Nucleus accumbens (tissue), 56 donors: Measurements from ENCODE around the gene SYTL3.
"Not testable (repeated sequence)": the region's sequence is repeated elsewhere in the genome, so short reads cannot be mapped to it uniquely, and the experiment has no call there.

Experiments
- DNase-seq, 56 donors: peaks; one replicate each; lab custom pipeline; 2025; lab: John Stamatoyannopoulos, UW

The SYTL3 gene

GRCh38 chr6:158784505-158784904 is 134.7 kb downstream of the SYTL3 start:
- DNase-seq, result peak in 11 of 56 donors; percentile 9 to 38 (median 24)

GRCh38 chr6:158785036-158785435 is 135.2 kb downstream of the SYTL3 start:
- DNase-seq, result no peak

GRCh38 chr6:158786645-158787304 is 136.9 kb downstream of the SYTL3 start:
- no peak for DNase-seq

GRCh38 chr6:158787395-158787794 is 137.5 kb downstream of the SYTL3 start:
- DNase-seq, result no peak

GRCh38 chr6:158789115-158789917 is 139.5 kb downstream of the SYTL3 start:
- no peak for DNase-seq

GRCh38 chr6:158791274-158791855 is 141.5 kb downstream of the SYTL3 start:
- no peak for DNase-seq

GRCh38 chr6:158792505-158792904 is 142.7 kb downstream of the SYTL3 start:
- DNase-seq, result not testable (repeated sequence)

GRCh38 chr6:158793432-158793831 is 143.6 kb downstream of the SYTL3 start:
- DNase-seq, result no peak

GRCh38 chr6:158795516-158795915 is 145.7 kb downstream of the SYTL3 start:
- DNase-seq, result no peak

- DNase-seq, result no peak
These were observed 146.5 kb downstream of the SYTL3 start for GRCh38 chr6:158796353-158796752.

- no peak for DNase-seq
These were observed 147.8 kb downstream of the SYTL3 start for GRCh38 chr6:158797331-158798310.

GRCh38 chr6:158798311-158798710 is 148.5 kb downstream of the SYTL3 start:
- no peak for DNase-seq

- no peak for DNase-seq
These were observed 149.4 kb downstream of the SYTL3 start for GRCh38 chr6:158799051-158799792.

- DNase-seq, result no peak
These were observed 151.9 kb downstream of the SYTL3 start for GRCh38 chr6:158801655-158802294.

GRCh38 chr6:158803733-158804143 is 153.9 kb downstream of the SYTL3 start:
- no peak for DNase-seq

GRCh38 chr6:158804207-158804606 is 154.4 kb downstream of the SYTL3 start:
- DNase-seq, result no peak

- no peak for DNase-seq
These were observed 156.0 kb downstream of the SYTL3 start for GRCh38 chr6:158805698-158806377.
